Tibial nerve (tissue), 4 donors: ENCODE data around the gene TUBGCP6. TPM values are rescaled to one million over a fixed set of nuclear protein-coding genes. Genes with fewer than 3 reads are reported as not detected.

Source experiments
- DNase-seq, 2 donors: peaks; one replicate each; pipeline ENCODE4 v3.0.0-alpha.2; 2019; ENCODE audit warnings: low spot score in 2 of 2
- H3K27ac ChIP-seq, 4 donors: fragments of 200-600 bp; sonication (generic) in 3 of 4; one replicate each; pipeline ENCODE4 v1.5.1; 2017 to 2019; ENCODE audit warnings: mild to moderate bottlenecking in 1 of 4
- H3K27me3 ChIP-seq, 2 donors: fragments of 200-600 bp; sonication (generic) in 1 of 2; one replicate each; pipeline versions ENCODE4 v1.5.1 to v1.6.0; 2017 to 2019
- H3K36me3 ChIP-seq, 3 donors: fragments of 200-600 bp; sonication (generic); one replicate each; pipeline ENCODE4 v1.5.1; 2018 to 2019
- H3K4me1 ChIP-seq, 4 donors: fragments of 200-600 bp; sonication (generic) in 3 of 4; one replicate each; pipeline ENCODE4 v1.5.1; 2017 to 2019
- H3K4me3 ChIP-seq, 4 donors: fragments of 200-600 bp; sonication (generic) in 3 of 4; one replicate each; pipeline ENCODE4 v1.5.1; 2017 to 2019; ENCODE audit warnings: mild to moderate bottlenecking in 1 of 4, moderate library complexity in 1 of 4
- H3K9me3 ChIP-seq, 4 donors: fragments of 200-600 bp; sonication (generic) in 3 of 4; one replicate each; pipeline ENCODE4 v1.5.1; 2017 to 2019
- CTCF ChIP-seq, 5 experiments: fragments of 200-600 bp in 3 of 5; fragments of 450-650 bp in 2 of 5; sonication (generic) in 3 of 5; IDR thresholded peaks; one replicate each; pipeline ENCODE4 v1.5.1; 2016 to 2019; ENCODE audit warnings: antibody characterized with exemption in 5 of 5, mild to moderate bottlenecking in 3 of 5, moderate library complexity in 2 of 5
- EP300 ChIP-seq, 2 donors: sonication (generic); formaldehyde crosslinking; IDR thresholded peaks; one replicate each; pipeline ENCODE4 v1.6.1; 2017; ENCODE audit warnings: antibody characterized with exemption in 2 of 2, mild to moderate bottlenecking in 1 of 2
- POLR2A ChIP-seq, 2 donors: fragments of 450-650 bp; IDR thresholded peaks; one replicate each; pipeline ENCODE4 v1.6.1; 2017; ENCODE audit warnings: antibody characterized with exemption in 2 of 2, mild to moderate bottlenecking in 2 of 2, moderate library complexity in 2 of 2
- WGBS, 2 donors: methylation state at CpG; one replicate each; pipeline ENCODE4 v1.1.5; 2018; 5-methylcytosine and 5-hydroxymethylcytosine counted together
- total RNA-seq, 4 donors: library from RNA; depleted of rRNA; stranded (reverse); fragments of >200 nt; gene quantifications; one replicate each; pipeline ENCODE4 v1.1.0, GENCODE V29; 2016

Gene TUBGCP6
- total RNA-seq, 4 donors from 2014 or later = 72.2 to 127 (median 78.6) TPM

DNA sequence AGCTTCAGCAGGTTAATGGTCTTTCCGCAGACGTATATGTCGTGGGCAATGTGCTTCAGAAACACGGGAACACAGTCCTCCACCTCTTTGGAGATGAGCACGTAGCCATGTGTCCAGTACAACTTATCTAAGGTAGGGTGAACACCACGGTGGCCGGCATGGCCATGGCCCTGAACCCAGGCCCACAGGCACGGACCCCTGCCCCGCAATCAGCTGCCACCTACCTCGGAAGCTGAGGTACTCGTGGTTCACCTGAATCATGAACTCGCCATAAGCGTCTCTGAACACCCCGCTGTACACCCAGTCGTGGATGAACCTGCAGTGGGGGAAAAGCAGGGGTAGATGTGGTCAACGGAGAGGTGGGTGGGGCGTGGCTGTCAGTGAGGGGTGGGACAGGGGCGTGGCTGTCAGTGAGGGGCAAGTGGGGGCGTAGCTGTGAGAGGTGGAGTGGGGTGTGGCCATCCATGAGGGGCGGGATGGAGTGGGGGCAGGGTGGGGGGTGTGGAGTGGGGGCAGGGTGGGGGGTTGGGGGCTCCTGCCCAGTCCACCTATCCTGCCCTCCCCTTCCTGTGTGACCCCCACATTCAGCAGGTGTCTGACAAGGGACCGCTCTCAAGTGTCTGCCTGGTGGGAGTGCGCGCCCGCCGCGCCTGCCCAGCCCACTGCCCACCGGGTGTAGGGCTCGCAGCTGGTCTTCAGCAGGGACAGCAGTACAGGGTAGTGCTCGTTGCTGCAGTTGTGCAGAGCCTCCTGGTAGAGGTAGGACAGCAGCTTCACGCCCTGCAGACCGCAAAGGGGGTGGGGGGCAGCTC, 18.6 kb downstream of the TUBGCP6 start:
- 88 to 91% methylated on average over 26 to 27 of the region's 31 CpGs for WGBS, 2 donors
- TF ChIP-seq CTCF (IDR thresholded peaks at IDR 0.05) = no peak
- TF ChIP-seq EP300 (IDR thresholded peaks at IDR 0.05) = no peak
- no peak for TF ChIP-seq POLR2A (IDR thresholded peaks at IDR 0.05)

GRCh38 chr22:50225200-50225969, 19.4 kb downstream of the TUBGCP6 start:
- Histone ChIP-seq H3K27me3 (no peaks in the 10 kb centered on the region), H3K27ac (no peak overlapping the region), H3K4me1 (no peaks in the 10 kb centered on the region), H3K4me3 (no peak overlapping the region), H3K9me3 (no peaks in the 10 kb centered on the region), H3K36me3 (peaks cover 0 to 97% (median 35%) of the 10 kb centered on the region in 3 donors)
- 78 to 83% methylated on average over 19 to 20 of the region's 24 CpGs for WGBS, 2 donors
- DNase-seq = no peak
- TF ChIP-seq EP300 (IDR thresholded peaks at IDR 0.05) = no peak
- no peak for TF ChIP-seq CTCF (IDR thresholded peaks at IDR 0.05)
- no peak for TF ChIP-seq POLR2A (IDR thresholded peaks at IDR 0.05)

More for the DNA sequence above, 18.6 kb downstream of the TUBGCP6 start:
- H3K27me3 ChIP-seq = no peaks in the 10 kb centered on the region
- peaks cover 0 to 91% (median 27%) of the 10 kb centered on the region in 3 donors for H3K36me3 ChIP-seq
- no peak for DNase-seq
- no peaks in the 10 kb centered on the region for H3K4me1 ChIP-seq
- no peaks in the 10 kb centered on the region for H3K9me3 ChIP-seq
- no peak overlapping the region for H3K4me3 ChIP-seq
- no peak overlapping the region for H3K27ac ChIP-seq

- Histone ChIP-seq H3K27ac (no peak overlapping the region), H3K27me3 (no peaks in the 10 kb centered on the region), H3K4me3 (no peak overlapping the region), H3K9me3 (no peaks in the 10 kb centered on the region), H3K36me3 (peaks cover 0 to 100% (median 39%) of the 10 kb centered on the region in 3 donors), H3K4me1 (peaks cover 0 to 9% (median 0%) of the 10 kb centered on the region in 4 donors)
- no peak for DNase-seq
- TF ChIP-seq CTCF (IDR thresholded peaks at IDR 0.05) (no peak), POLR2A (IDR thresholded peaks at IDR 0.05) (no peak), EP300 (IDR thresholded peaks at IDR 0.05) (no peak)
- 87 to 88% methylated on average over 16 of the region's 16 CpGs for WGBS, 2 donors
These were observed 20.8 kb downstream of the TUBGCP6 start for GRCh38 chr22:50224071-50224470.

GRCh38 chr22:50222508-50222907, 22.3 kb downstream of the TUBGCP6 start:
- H3K36me3 ChIP-seq = peaks cover 5 to 100% (median 49%) of the 10 kb centered on the region in 3 donors
- no peaks in the 10 kb centered on the region for H3K9me3 ChIP-seq
- no peaks in the 10 kb centered on the region for H3K27me3 ChIP-seq
- WGBS, 2 donors = 90 to 91% methylated on average over 6 to 8 of the region's 8 CpGs
- no peak for TF ChIP-seq POLR2A (IDR thresholded peaks at IDR 0.05)
- TF ChIP-seq EP300 (IDR thresholded peaks at IDR 0.05) = no peak
- TF ChIP-seq CTCF (IDR thresholded peaks at IDR 0.05) = no peak
- no peak for DNase-seq
- H3K27ac ChIP-seq = no peak overlapping the region
- peaks cover 0 to 9% (median 0%) of the 10 kb centered on the region in 4 donors for H3K4me1 ChIP-seq
- H3K4me3 ChIP-seq = no peak overlapping the region
